HG02973 (cell line): ENCODE data around the gene LAMC1.

ENCODE experiments used
- ATAC-seq: cut with Tn5 transposase; IDR thresholded peaks from one replicate; pipeline ENCODE4 v1.9.1; 2021; ENCODE audit warnings: moderate library complexity; ENCODE audit not compliant: unreplicated experiment

Gene LAMC1

GRCh38 chr1:183180634-183181056 lies 157.4 kb downstream of the LAMC1 start:
- no peak for ATAC-seq

GRCh38 chr1:183185941-183186490 lies 162.8 kb downstream of the LAMC1 start, which contains the start of gene LAMC2:
Gene LAMC2 (plus strand): TSS chr1:183186264. CDS start chr1:183186353, 89 bp downstream.
- no peak for ATAC-seq

GRCh38 chr1:183186841-183187240 lies 163.6 kb downstream of the LAMC1 start:
- no peak for ATAC-seq

- no peak for ATAC-seq
These were observed 165.0 kb downstream of the LAMC1 start for GRCh38 chr1:183188240-183188639.

GRCh38 chr1:183191833-183192232 lies 168.6 kb downstream of the LAMC1 start:
- ATAC-seq = no peak

- no peak for ATAC-seq
These were observed 170.8 kb downstream of the LAMC1 start for GRCh38 chr1:183193963-183194525.

GRCh38 chr1:183194527-183195141 lies 171.4 kb downstream of the LAMC1 start:
- peak; percentile 95 for ATAC-seq

- peak; percentile 53 for ATAC-seq
These were observed 171.9 kb downstream of the LAMC1 start for GRCh38 chr1:183195142-183195574.
